ENCODE data around the gene SLC13A2.

Gene SLC13A2

GRCh38 chr17:28534740-28535375 lies 61.4 kb downstream of the SLC13A2 start:
- no peak for DNase-seq (ENCODE audit: low read depth in 2 of 2)

GRCh38 chr17:28536532-28537218 lies 63.2 kb downstream of the SLC13A2 start:
- DNase-seq (ENCODE audit: low read depth in 2 of 2), result no peak

DNA sequence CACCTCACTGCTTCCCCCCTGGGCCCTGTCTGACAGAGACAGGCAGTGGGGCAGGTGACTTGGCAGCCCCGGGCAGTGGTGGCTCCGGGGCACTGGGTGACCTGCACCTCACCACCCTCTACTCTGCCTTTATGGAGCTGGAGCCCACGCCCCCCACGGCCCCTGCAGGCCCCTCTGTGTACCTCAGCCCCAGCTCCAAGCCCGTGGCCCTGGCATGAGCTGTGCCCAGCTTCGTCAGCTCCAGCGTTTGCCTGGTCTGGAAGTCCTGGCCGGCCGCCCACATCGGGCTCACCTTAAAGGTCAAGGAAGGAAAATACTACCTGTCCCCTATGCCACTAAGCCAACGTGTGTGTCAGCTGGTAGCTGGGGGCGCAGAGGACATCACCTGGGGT lies 63.8 kb downstream of the SLC13A2 start:
- DNase-seq (ENCODE audit: low read depth in 2 of 2), result no peak

DNA sequence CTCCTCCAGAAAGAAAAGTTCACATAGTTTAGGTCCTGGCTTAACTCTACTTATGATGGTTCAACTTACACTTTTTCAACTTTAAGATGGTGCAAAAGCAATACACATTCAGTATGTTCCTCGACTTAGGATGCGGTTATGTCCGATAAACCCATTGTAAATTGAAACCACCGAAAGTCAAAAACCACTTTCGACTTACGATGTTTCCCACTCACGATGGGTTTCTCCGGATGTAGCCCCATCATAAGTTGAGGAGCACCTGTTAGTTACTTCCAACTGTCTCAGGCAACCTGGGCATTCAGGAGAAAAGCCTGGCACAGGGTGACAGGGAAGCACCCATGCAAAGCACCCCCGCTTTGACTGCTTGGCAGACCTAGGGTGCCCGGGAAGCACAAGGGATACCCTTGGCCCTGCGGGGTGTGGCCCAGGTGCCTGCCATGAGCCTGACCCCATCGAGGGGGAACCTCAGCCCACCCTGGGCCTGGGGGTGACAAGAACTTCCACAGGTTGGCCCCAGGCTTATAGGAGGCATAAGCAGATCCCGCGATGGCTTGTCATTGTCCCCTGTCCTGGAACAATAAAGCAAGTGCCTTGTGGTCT lies 65.0 kb downstream of the SLC13A2 start:
- no peak for DNase-seq (ENCODE audit: low read depth in 2 of 2)

DNA sequence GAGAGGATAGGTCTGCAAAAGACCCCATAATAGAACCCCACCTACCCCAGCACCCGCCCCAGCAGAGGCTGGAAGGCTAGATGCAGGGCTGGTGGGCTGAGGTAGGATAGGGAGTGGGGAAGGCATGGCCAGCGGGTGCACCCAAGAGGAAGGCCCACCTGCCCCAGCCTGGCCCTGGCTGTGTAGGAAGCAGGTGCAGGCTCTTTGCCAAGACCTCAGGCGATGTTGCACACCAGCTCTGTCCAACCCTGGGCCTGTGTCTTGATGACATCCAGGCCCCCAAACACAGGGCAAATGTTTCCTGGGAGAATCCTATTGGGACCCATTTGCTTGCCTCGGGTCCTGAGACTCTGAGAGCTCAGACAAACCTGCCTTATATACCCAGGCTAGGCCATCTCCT lies 66.8 kb downstream of the SLC13A2 start:
- DNase-seq (ENCODE audit: low read depth in 2 of 2), result no peak

DNA sequence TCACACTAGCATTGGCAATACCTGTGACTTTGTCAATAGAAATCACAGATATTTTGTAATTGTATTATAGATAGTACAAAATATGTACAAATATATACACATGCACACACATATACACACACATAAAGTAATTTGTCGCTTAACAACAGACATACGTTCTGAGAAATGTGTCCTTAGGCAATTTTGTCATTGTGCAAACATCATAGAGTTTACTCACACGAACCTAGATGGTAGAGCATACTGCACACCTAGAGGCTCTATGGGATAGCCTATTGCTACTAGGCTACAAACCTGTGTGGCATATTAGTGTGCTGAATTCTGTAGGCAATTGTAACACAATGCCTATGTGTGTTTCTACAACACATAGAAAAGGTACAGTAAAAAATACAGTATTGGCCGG lies 68.0 kb downstream of the SLC13A2 start:
- no peak for DNase-seq (ENCODE audit: low read depth in 2 of 2)

DNA sequence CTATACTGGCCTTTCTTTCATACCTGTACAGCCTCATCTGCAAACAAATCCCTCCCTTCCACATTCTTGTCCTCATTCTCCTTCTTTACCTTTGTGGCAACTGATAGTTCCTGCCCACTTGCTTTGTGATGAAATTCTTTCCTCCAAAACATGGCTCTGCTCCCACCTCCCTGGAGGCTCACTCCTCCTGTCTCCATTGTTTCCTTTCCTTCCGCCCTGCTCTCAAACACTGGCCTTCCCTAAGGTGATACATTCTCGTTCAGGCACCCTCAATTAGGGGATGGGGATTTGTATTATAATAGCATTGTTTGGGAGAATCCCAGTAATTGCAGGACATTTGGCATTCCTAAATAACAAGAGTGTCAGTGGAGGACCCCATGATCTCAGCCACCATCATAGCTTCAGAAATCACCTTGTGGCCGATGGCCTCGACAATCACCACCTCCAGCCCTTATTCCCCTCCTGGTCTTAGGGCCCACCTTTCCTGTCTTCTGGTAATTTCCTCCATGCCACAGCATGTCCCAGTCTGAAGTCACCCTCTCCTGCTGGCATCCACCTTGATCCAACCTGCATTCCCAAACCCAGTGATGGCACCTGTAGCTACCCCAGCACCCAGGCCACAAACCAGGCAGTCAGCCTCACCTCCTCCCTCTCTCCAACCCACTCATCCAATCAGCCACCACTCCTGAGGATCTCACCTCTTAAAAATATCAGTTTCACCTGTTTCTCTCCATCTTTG lies 71.1 kb downstream of the SLC13A2 start:
- no peak for DNase-seq (ENCODE audit: low read depth in 2 of 2)

- no peak for DNase-seq (ENCODE audit: low read depth in 2 of 2)
Observed at GRCh38 chr17:28545141-28545503, 71.7 kb downstream of the SLC13A2 start.

DNA sequence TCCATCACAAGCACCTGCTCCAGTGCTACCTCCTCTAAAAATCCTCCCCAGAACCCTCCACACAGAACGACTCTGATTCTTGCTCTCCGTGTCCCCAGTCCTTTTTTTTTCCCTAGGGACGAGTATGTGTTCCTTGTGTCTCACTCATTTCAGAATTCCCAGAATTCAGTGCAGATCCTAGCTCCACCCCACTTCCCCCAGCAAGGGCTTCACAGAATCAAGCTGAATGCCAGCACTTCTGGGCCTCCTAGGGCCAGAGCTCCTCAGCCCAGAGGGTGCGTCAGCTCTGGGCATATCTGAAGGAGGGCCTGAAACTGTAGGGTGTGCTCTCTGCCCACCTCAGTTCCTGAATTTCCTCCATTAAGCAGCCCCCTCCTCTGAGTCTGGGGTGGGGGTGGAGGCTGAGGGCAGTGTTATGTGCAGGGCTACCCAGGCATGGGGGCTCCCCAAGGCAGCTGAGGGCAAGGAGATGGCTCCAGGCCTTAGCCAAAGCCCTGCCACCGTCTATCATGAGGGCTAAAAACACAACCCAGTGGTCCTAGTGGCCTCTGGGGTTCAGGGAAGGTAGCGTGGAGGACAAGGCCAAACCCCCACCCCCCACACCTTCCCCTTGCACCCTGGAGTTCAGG lies 72.5 kb downstream of the SLC13A2 start:
- DNase-seq (ENCODE audit: low read depth in 2 of 2), result no peak

GRCh38 chr17:28547096-28547622 lies 73.7 kb downstream of the SLC13A2 start:
- no peak for DNase-seq (ENCODE audit: low read depth in 2 of 2)

Measured in stimulated activated CD8-positive, alpha-beta memory T cell treated with anti-CD3 and anti-CD28 coated beads, Interleukin-15, amount 100 ng/mL, for 48 hours (primary cell).